Type B pancreatic cell (in vitro differentiated cells): Measurements from ENCODE around the gene PRKCA. TPM values are rescaled to one million over a fixed set of nuclear protein-coding genes. Genes with fewer than 3 reads are reported as not detected.

Source experiments
- DNase-seq: peaks from one replicate; pipeline ENCODE4 v3.0.0; 2021; ENCODE audit warnings: mixed read lengths; ENCODE audit not compliant: unreplicated experiment; ENCODE audit errors: extremely low spot score
- H3K27ac Mint-ChIP-seq: 2 replicates; pipeline ENCODE4 v1.8.0; 2021; ENCODE audit warnings: mild to moderate bottlenecking, mixed read lengths
- H3K27me3 Mint-ChIP-seq: 2 replicates; pipeline ENCODE4 v1.8.0; 2021; ENCODE audit warnings: mixed read lengths
- H3K36me3 Mint-ChIP-seq: 2 replicates; pipeline ENCODE4 v1.8.0; 2021; ENCODE audit warnings: mixed read lengths
- H3K4me1 Mint-ChIP-seq: one replicate; pipeline ENCODE4 v1.8.0; 2021; ENCODE audit warnings: mixed read lengths; ENCODE audit not compliant: unreplicated experiment
- H3K4me3 Mint-ChIP-seq: 2 replicates; pipeline ENCODE4 v1.8.0; 2021; ENCODE audit warnings: mild to moderate bottlenecking, mixed read lengths
- H3K9me3 Mint-ChIP-seq: 2 replicates; pipeline ENCODE4 v1.8.0; 2021; ENCODE audit warnings: mixed read lengths
- CTCF ChIP-seq: fragments of 200-600 bp; sonication (generic); conservative IDR thresholded peaks from 2 replicates; pipeline ENCODE4 v1.5.0; 2021; ENCODE audit warnings: antibody characterized with exemption, mild to moderate bottlenecking
- total RNA-seq: library from RNA; stranded (reverse); gene quantifications from 2 replicates; pipeline ENCODE4 v1.2.1, GENCODE V29; 2021; ENCODE audit warnings: low replicate concordance

Gene PRKCA
- total RNA-seq, 1 donor from 2014 or later: 16.1 TPM

GRCh38 chr17:66775271-66775670 is 472.9 kb downstream of the PRKCA start:
- Mint-ChIP-seq H3K4me3 (no peak overlapping the region), H3K27me3 (no peaks in the 10 kb centered on the region), H3K27ac (no peak overlapping the region), H3K36me3 (no peaks in the 10 kb centered on the region), H3K4me1 (peaks cover 30% of the 10 kb centered on the region), H3K9me3 (no peaks in the 10 kb centered on the region)
- no peak for TF ChIP-seq CTCF
- DNase-seq: no peak

- Mint-ChIP-seq H3K9me3 (no peaks in the 10 kb centered on the region), H3K27me3 (no peaks in the 10 kb centered on the region), H3K4me3 (no peak overlapping the region), H3K4me1 (peaks cover 26% of the 10 kb centered on the region), H3K36me3 (no peaks in the 10 kb centered on the region), H3K27ac (no peak overlapping the region)
- DNase-seq: no peak
- no peak for TF ChIP-seq CTCF
Measured at GRCh38 chr17:66775881-66776400, 473.5 kb downstream of the PRKCA start.

GRCh38 chr17:66776999-66777688 is 474.7 kb downstream of the PRKCA start:
- H3K4me1 Mint-ChIP-seq: peaks cover 26% of the 10 kb centered on the region
- TF ChIP-seq CTCF: no peak
- H3K4me3 Mint-ChIP-seq: no peak overlapping the region
- no peaks in the 10 kb centered on the region for H3K27me3 Mint-ChIP-seq
- H3K27ac Mint-ChIP-seq: no peak overlapping the region
- H3K36me3 Mint-ChIP-seq: no peaks in the 10 kb centered on the region
- no peaks in the 10 kb centered on the region for H3K9me3 Mint-ChIP-seq
- no peak for DNase-seq

DNA sequence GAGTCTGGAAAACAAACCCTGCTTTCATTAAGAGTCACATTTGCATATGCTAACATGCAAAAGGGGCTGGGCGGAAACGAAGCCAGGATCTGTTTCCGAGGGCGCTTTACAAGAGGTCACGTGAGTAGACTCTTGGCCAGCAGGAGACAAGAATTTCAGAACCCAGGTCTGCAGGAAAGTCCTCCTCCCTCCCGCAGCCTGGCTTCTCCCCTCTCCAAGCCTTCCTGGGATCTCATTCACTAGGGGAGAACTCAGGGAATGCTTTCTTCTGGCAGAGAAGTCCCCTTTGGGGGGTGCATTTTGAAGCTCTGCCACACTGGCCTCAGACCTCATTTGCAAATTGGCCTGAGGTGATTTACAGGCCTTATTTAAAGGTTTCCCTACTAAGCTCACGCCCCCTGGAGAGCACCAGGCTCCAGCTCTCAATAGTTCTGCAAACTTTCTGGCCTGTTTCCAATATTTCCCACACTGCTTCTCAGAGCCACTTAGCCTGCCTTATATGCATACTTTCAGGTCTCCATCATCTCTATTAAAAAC is 475.3 kb downstream of the PRKCA start:
- Mint-ChIP-seq H3K27ac (no peak overlapping the region), H3K4me3 (no peak overlapping the region), H3K4me1 (peaks cover 26% of the 10 kb centered on the region)

DNA sequence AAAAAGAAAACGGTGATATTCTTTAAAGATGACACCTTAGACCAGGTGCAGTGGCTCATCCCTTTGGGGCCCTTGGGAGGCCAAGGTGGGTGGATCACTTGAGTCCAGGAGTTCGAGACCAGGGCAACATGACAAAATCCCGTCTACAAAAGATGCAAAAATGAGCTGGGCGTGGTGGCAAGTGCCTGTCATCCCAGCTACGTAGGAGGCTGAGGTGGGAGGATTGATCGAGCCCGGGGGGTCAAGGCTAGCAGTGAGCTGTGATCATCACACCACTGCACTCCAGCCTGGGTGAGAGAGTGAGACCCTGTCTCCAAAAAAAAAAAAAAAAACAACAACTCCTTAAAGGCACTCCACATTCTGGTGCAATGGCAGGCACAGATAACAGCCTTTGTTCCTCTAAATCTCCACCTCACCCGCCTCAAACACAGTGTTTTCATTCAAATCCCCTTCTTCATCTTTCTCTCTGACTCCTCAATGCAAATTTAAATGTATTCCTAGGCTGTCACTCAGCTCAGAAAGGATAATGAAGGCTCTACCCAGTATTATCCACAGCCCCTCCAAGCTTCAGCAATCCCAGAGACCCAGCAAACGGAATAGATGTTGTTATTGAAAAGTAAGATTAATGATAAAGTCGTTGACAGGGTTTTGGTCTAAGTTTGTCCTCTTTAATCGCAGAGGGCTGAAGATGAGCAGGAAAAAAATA is 476.3 kb downstream of the PRKCA start:
- H3K4me3 Mint-ChIP-seq: no peak overlapping the region
- H3K4me1 Mint-ChIP-seq: peaks cover 26% of the 10 kb centered on the region
- no peak overlapping the region for H3K27ac Mint-ChIP-seq
- no peaks in the 10 kb centered on the region for H3K36me3 Mint-ChIP-seq
- DNase-seq: no peak
- no peaks in the 10 kb centered on the region for H3K27me3 Mint-ChIP-seq
- no peak for TF ChIP-seq CTCF
- H3K9me3 Mint-ChIP-seq: no peaks in the 10 kb centered on the region

More for the DNA sequence above, 475.3 kb downstream of the PRKCA start:
- H3K36me3 Mint-ChIP-seq: no peaks in the 10 kb centered on the region
- no peak for DNase-seq
- no peak for TF ChIP-seq CTCF
- H3K27me3 Mint-ChIP-seq: no peaks in the 10 kb centered on the region
- H3K9me3 Mint-ChIP-seq: no peaks in the 10 kb centered on the region
